RWPE1 (cell line): ENCODE measurements around the gene HMX1.

Experiments
- CTCF ChIA-PET: fragments of 350-600 bp; sonication (Branson Sonifier 250); formaldehyde crosslinking; extraction: SDS; loops from one replicate; lab custom pipeline; 2021; lab: Yijun Ruan, JAX
- POLR2A ChIA-PET: fragments of 400-600 bp; formaldehyde crosslinking; extraction: SDS; loops from one replicate; lab custom pipeline; 2020; ENCODE audit warnings: antibody characterized with exemption; ENCODE audit not compliant: low non-redundant PET; lab: Yijun Ruan, JAX
- DNase-seq: peaks from one replicate; pipeline ENCODE4 v3.0.0; 2012; ENCODE audit warnings: low spot score
- H3K27ac ChIP-seq: fragments of 450-650 bp; 2 replicates; pipeline ENCODE4 v1.5.1; 2017
- TF ChIP-seq, protein P1 (sequence below): fragments of 450-650 bp; conservative IDR thresholded peaks from 2 replicates; pipeline ENCODE4 v1.5.1; 2017; ENCODE audit warnings: low read depth, mild to moderate bottlenecking

HMX1 gene

DNA sequence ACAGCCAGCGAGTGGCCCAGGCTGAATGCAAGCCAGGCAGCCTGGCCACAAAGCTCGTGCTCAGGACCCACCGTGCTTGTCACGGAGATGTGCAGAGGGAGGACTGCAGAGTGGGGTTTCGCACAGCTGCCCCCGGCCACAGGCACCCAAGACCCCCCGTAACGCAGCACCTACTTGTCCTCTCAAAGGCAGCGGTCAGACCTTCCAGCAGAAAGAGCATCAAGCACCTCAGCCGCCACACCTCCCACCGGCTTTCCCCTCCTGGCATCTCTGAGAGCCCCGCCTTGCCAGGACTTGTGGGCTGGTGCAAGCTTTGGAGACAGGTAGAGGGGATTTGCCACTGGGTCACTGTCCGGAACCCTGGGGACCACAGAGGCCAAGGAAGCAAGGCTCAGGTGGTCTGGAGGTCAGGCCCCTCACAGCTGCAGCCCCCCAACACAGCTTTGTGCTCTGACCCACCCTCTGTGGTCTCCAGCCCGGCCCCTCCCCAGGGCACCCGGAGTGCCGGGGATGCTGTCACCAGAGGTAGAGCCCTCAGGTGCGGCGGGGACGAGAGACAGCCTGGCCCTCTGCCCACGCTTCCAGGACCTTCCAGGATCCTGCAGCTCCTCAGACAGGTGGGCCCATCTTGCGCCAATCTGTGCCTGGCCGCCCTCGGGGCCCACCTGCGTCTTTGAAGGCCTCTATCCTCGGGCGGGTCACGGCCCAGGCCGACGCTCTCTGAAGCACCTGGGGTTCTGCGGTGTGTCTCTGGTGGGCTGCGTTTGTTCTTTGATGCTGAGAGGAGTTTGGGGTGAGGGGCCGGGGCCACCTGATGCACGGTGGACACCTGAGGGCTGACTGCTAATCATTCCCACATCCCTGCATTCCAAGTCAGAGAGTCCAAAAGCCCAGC, 34.4 kb upstream of the HMX1 start:
- POLR2A ChIA-PET, result no interaction called here
- TF ChIP-seq, protein P1, sequence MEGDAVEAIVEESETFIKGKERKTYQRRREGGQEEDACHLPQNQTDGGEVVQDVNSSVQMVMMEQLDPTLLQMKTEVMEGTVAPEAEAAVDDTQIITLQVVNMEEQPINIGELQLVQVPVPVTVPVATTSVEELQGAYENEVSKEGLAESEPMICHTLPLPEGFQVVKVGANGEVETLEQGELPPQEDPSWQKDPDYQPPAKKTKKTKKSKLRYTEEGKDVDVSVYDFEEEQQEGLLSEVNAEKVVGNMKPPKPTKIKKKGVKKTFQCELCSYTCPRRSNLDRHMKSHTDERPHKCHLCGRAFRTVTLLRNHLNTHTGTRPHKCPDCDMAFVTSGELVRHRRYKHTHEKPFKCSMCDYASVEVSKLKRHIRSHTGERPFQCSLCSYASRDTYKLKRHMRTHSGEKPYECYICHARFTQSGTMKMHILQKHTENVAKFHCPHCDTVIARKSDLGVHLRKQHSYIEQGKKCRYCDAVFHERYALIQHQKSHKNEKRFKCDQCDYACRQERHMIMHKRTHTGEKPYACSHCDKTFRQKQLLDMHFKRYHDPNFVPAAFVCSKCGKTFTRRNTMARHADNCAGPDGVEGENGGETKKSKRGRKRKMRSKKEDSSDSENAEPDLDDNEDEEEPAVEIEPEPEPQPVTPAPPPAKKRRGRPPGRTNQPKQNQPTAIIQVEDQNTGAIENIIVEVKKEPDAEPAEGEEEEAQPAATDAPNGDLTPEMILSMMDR, result no peak
- no peak overlapping the region for H3K27ac ChIP-seq
- DNase-seq, result no peak
- CTCF ChIA-PET, result interaction anchor here (0.9 kb wide), 1 partner anchor 849 kb away, joined by 3 read pairs; no protein-coding TSS in a partner anchor

DNA sequence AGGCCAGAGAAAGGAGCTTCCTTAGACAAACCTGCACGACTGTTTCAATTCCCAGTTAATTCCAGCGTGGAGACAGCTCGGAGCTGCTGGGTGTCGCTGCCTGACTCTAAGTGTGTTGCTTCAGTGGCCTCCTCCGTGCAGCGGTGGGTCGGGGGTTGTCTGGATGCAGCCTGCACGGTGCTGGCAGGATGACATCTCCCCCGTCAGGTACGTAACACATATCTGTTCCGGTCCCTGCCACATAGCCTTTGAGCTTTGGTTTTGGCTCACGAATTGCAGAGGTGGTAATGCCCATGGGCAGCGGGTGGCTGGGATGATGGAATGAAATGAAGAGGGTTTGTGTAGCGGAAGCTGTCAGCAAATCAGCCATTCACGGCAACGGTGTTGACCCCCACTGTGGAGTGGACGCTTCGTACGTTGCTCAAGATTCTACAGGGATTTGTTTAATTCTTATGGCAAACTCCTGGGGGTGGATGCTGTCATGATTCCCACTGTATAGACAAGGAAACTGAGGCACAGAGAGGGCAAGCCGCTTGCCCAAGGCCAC, 33.7 kb upstream of the HMX1 start:
- TF ChIP-seq, protein P1, result no peak
- POLR2A ChIA-PET, result no interaction called here
- no peak for DNase-seq
- H3K27ac ChIP-seq, result no peak overlapping the region
- CTCF ChIA-PET, result interaction anchor here (0.9 kb wide), 1 partner anchor 848 kb away, joined by 3 read pairs; no protein-coding TSS in a partner anchor

DNA sequence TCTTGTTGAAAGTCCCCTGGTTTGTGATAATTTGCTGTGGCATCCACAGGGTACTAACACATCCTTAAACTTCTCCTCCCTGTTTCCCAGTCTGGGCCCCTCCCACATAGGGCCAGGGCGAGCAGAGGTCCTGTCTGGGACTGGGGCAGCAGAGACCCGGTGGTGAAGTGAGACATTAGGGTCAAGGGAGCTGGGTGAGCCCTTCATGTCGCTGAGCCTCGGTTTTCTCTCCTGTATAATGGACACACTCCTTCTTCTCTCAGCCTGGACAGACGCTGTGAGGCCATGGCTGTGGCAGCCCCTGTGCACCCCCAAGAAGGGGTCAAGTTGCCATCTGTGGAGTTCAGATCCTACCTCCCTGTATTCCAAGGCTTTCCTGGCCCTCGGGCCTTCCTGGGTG, 33.0 kb upstream of the HMX1 start:
- ChIA-PET POLR2A (no interaction called here), CTCF (no interaction called here)
- no peak for DNase-seq
- H3K27ac ChIP-seq, result no peak overlapping the region
- TF ChIP-seq, protein P1, result no peak

DNA sequence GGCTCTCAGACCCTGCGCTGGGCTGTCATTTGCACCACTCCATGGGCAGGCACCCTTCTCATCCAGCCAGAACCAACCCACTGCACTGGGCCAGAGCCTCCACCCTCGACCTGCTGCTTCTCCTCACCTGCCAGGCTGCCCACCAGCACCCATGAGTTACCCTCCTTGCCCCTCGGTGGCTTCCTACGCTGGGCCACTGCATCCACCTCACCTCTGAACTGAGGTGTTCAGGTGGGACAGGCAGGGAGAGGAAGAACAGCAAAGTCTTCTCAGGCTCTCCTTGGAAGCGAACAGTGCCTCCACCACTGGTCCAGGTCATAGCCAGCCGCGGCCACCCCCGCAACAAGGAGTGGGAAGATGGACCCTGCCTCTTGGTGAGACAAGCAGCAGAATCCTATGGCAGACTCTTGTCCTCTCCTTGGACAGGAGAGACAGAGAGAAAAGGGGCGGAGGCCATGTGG, 32.4 kb upstream of the HMX1 start:
- ChIA-PET CTCF (no interaction called here), POLR2A (no interaction called here)
- DNase-seq, result no peak
- no peak overlapping the region for H3K27ac ChIP-seq
- TF ChIP-seq, protein P1, result no peak

DNA sequence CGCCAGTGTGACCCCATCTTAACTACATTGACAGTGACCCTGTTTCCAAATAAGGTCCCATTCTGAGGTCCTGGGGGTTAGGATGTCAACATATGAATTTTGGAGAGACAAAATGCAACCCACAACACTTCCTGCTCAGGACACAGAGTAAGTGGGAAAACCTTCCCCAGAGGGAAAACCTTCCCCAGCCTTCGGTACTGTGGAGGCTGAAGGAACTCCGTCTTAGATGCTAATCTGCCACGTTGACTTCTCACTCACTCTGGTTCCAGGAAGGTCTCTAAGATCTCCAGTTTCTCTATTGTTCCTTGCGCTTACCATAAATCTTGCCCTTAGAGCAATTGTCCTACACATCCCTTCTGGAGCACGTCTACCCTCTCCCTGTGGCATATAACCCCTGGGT, 29.7 kb upstream of the HMX1 start:
- TF ChIP-seq, protein P1, result no peak
- CTCF ChIA-PET, result interaction anchor here (0.6 kb wide), 1 partner anchor 221 kb away, joined by 3 read pairs; no protein-coding TSS in a partner anchor
- H3K27ac ChIP-seq, result no peak overlapping the region
- POLR2A ChIA-PET, result no interaction called here
- DNase-seq, result no peak

DNA sequence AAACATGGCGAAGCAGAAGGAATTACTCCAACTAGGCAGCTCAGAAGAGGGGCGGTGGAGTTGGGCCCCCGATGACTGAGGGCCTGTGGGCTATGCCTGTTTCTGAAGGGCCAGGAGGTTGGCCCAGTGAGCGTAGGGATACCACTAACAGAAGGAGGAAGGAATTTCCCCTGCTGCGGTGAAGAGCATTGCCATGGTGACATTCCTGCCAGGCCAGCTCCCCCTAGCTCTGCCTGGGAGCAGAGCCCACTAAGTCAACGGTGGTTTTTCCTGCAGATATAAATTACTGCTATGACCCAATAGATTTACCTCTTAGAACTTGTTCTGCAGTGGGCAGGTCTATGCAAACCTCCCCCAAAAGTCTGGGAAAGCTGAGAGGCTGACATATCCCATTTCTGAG, 28.9 kb upstream of the HMX1 start:
- CTCF ChIA-PET, result no interaction called here
- H3K27ac ChIP-seq, result no peak overlapping the region
- TF ChIP-seq, protein P1, result no peak
- POLR2A ChIA-PET, result no interaction called here
- DNase-seq, result no peak
